IMR-90 (cell line): Measurements from ENCODE around the gene TTC27. TPM values are rescaled to one million over a fixed set of nuclear protein-coding genes. Genes with fewer than 3 reads are reported as not detected.

ENCODE experiments used
- ATAC-seq: fragments of 200-7000 bp; cut with Tn5 transposase; 2 replicates; pipeline ENCODE4 v1.9.1; 2020; ENCODE audit warnings: low read depth, mild to moderate bottlenecking, moderate library complexity
- BruUV-seq: library from RNA; stranded (reverse); fragments of 400-500 nt; replicated peaks from 2 replicates; lab custom pipeline; 2021; lab: Mats Ljungman, UMichigan
- CTCF ChIA-PET: fragments of 300-600 bp; formaldehyde crosslinking; extraction: SDS; loops from one replicate; lab custom pipeline; 2021; ENCODE audit warnings: antibody characterized with exemption; lab: Yijun Ruan, JAX
- POLR2A ChIA-PET: fragments of 300-600 bp; sonication (Branson Sonifier 250); formaldehyde crosslinking; loops from one replicate; lab custom pipeline; 2022; ENCODE audit warnings: antibody characterized with exemption; ENCODE audit not compliant: unreplicated experiment; lab: Charles Lee
- DNase-seq: peaks from one replicate; pipeline ENCODE4 v3.0.0; 2013
- H2AFZ ChIP-seq: replicated peaks from 2 replicates; pipeline ENCODE3; 2013; ENCODE audit warnings: low read length, mild to moderate bottlenecking; ENCODE audit not compliant: poor library complexity
- H2AK5ac ChIP-seq: 2 replicates; pipeline ENCODE4 v1.6.1; 2013; ENCODE audit warnings: low read depth, low read length, inconsistent platforms
- H2AK9ac ChIP-seq: replicated peaks from 2 replicates; pipeline ENCODE3; 2013; ENCODE audit warnings: mild to moderate bottlenecking, low read depth, low read length, moderate library complexity; ENCODE audit not compliant: poor library complexity
- H2BK120ac ChIP-seq: 2 replicates; pipeline ENCODE4 v1.6.1; 2013; ENCODE audit warnings: low read depth, low read length, inconsistent platforms
- H2BK15ac ChIP-seq: 3 replicates; pipeline ENCODE4 v1.6.1; 2013; ENCODE audit warnings: low read depth, low read length, inconsistent platforms
- H2BK20ac ChIP-seq: 2 replicates; pipeline ENCODE4 v1.6.1; 2013; ENCODE audit warnings: low read depth, mild to moderate bottlenecking, inconsistent platforms, low read length, moderate library complexity
- H2BK5ac ChIP-seq: 2 replicates; pipeline ENCODE4 v1.6.1; 2013; ENCODE audit warnings: mild to moderate bottlenecking, low read depth, low read length, inconsistent platforms; ENCODE audit not compliant: poor library complexity, severe bottlenecking
- H3K14ac ChIP-seq: replicated peaks from 2 replicates; pipeline ENCODE4 v1.6.1; 2013; ENCODE audit warnings: low read depth, low read length, inconsistent platforms
- H3K18ac ChIP-seq: 2 replicates; pipeline ENCODE4 v1.6.1; 2013; ENCODE audit warnings: low read depth, low read length, control low read depth
- H3K23ac ChIP-seq: 2 replicates; pipeline ENCODE4 v1.6.1; 2013; ENCODE audit warnings: low read depth, low read length, inconsistent platforms
- H3K27ac ChIP-seq: 2 replicates; pipeline ENCODE4 v1.5.1; 2013; ENCODE audit warnings: mild to moderate bottlenecking, control low read depth, low read length; ENCODE audit not compliant: insufficient read depth
- H3K27me3 ChIP-seq: 2 replicates; pipeline ENCODE4 v1.6.1; 2013; ENCODE audit warnings: low read length; ENCODE audit not compliant: control insufficient read depth, insufficient read depth
- H3K36me3 ChIP-seq: 2 replicates; pipeline ENCODE4 v1.6.1; 2013; ENCODE audit warnings: low read length, mixed read lengths; ENCODE audit not compliant: control insufficient read depth, insufficient read depth
- H3K4ac ChIP-seq: 2 replicates; pipeline ENCODE4 v1.6.1; 2013; ENCODE audit warnings: low read depth, low read length, inconsistent platforms
- H3K4me1 ChIP-seq: 2 replicates; pipeline ENCODE4 v1.6.1; 2013; ENCODE audit warnings: low read length, mixed read lengths; ENCODE audit not compliant: control insufficient read depth, insufficient read depth
- H3K4me2 ChIP-seq: 2 replicates; pipeline ENCODE4 v1.6.1; 2013; ENCODE audit warnings: low read depth, mild to moderate bottlenecking, control low read depth, low read length, moderate library complexity
- H3K4me3 ChIP-seq: 2 replicates; pipeline ENCODE4 v1.5.1; 2013; ENCODE audit warnings: low read depth, mild to moderate bottlenecking, control low read depth, low read length, moderate library complexity; ENCODE audit not compliant: insufficient read depth
- H3K56ac ChIP-seq: 2 replicates; pipeline ENCODE4 v1.6.1; 2013; ENCODE audit warnings: low read length, inconsistent platforms; ENCODE audit not compliant: insufficient read depth; ENCODE audit errors: extremely low read depth
- H3K79me1 ChIP-seq, 2 experiments: 2 replicates each; pipeline ENCODE4 v1.6.1; 2013; ENCODE audit warnings: low read length in 2 of 2, inconsistent platforms in 1 of 2, low read depth in 1 of 2
- H3K9ac ChIP-seq: 2 replicates; pipeline ENCODE4 v1.6.1; 2013; ENCODE audit warnings: low read depth, low read length, control low read depth
- H3K9me1 ChIP-seq: 2 replicates; pipeline ENCODE4 v1.6.1; 2013; ENCODE audit warnings: low read length, inconsistent platforms; ENCODE audit not compliant: insufficient read depth
- H3K9me3 ChIP-seq: 2 replicates; pipeline ENCODE4 v1.6.1; 2013; ENCODE audit warnings: low read length; ENCODE audit not compliant: control insufficient read depth, insufficient read depth
- H4K20me1 ChIP-seq: 2 replicates; pipeline ENCODE4 v1.6.1; 2013; ENCODE audit warnings: low read length, inconsistent platforms; ENCODE audit not compliant: insufficient read depth
- H4K5ac ChIP-seq: 2 replicates; pipeline ENCODE4 v1.6.1; 2013; ENCODE audit warnings: mild to moderate bottlenecking, low read depth, low read length, control low read depth
- H4K8ac ChIP-seq, 2 experiments: 2 replicates each; pipeline ENCODE4 v1.6.1; 2013; ENCODE audit warnings: low read depth in 2 of 2, low read length in 2 of 2, control low read depth in 1 of 2, inconsistent platforms in 1 of 2
- H4K91ac ChIP-seq: 2 replicates; pipeline ENCODE4 v1.6.1; 2013; ENCODE audit warnings: low read depth, low read length, inconsistent platforms; ENCODE audit not compliant: insufficient read depth
- BHLHE40 ChIP-seq: fragments of 150-350 bp; IDR thresholded peaks from 2 replicates; pipeline ENCODE4 v1.6.1; 2016; ENCODE audit warnings: mild to moderate bottlenecking, low read depth, low read length
- CEBPB ChIP-seq: IDR thresholded peaks from 2 replicates; pipeline ENCODE4 v1.6.1; 2012; ENCODE audit warnings: low read depth, low read length, improper control_type of control experiment
- CHD1 ChIP-seq: IDR thresholded peaks from 2 replicates; pipeline ENCODE4 v1.6.1; 2012; ENCODE audit warnings: low read depth, low read length, improper control_type of control experiment
- FOS ChIP-seq: fragments of 150-350 bp; IDR thresholded peaks from 2 replicates; pipeline ENCODE4 v1.6.1; 2016; ENCODE audit warnings: low read depth, low read length
- MAFK ChIP-seq: IDR thresholded peaks from 2 replicates; pipeline ENCODE4 v1.6.1; 2012; ENCODE audit warnings: low read depth, low read length, improper control_type of control experiment
- MAZ ChIP-seq: IDR thresholded peaks from 2 replicates; pipeline ENCODE4 v1.6.1; 2012; ENCODE audit warnings: low read depth, mild to moderate bottlenecking, low read length, improper control_type of control experiment, moderate library complexity, borderline replicate concordance
- MXI1 ChIP-seq: IDR thresholded peaks from 2 replicates; pipeline ENCODE4 v1.6.1; 2012; ENCODE audit warnings: low read depth, mild to moderate bottlenecking, low read length, moderate library complexity, borderline replicate concordance
- NFE2L2 ChIP-seq: fragments of 150-350 bp; IDR thresholded peaks from 2 replicates; pipeline ENCODE4 v1.6.1; 2016; ENCODE audit warnings: low read depth, mild to moderate bottlenecking, low read length
- POLR2A ChIP-seq: IDR thresholded peaks from 2 replicates; pipeline ENCODE4 v1.6.1; 2012; ENCODE audit warnings: mild to moderate bottlenecking, low read depth, low read length
- RAD21 ChIP-seq: IDR thresholded peaks from 2 replicates; pipeline ENCODE4 v1.6.1; 2012; ENCODE audit warnings: low read length, improper control_type of control experiment
- RCOR1 ChIP-seq: IDR thresholded peaks from 2 replicates; pipeline ENCODE4 v1.6.1; 2012; ENCODE audit warnings: mild to moderate bottlenecking, low read length, improper control_type of control experiment; ENCODE audit not compliant: insufficient replicate concordance
- RFX5 ChIP-seq: IDR thresholded peaks from 2 replicates; pipeline ENCODE4 v1.8.0; 2012; ENCODE audit warnings: low read depth, mild to moderate bottlenecking, low read length, moderate library complexity
- SMC3 ChIP-seq: fragments of 150-350 bp; IDR thresholded peaks from 2 replicates; pipeline ENCODE4 v1.6.1; 2016; ENCODE audit warnings: low read depth, mild to moderate bottlenecking, antibody characterized with exemption, low read length, moderate library complexity
- WGBS, 2 experiments: methylation state at CpG; one replicate each; pipeline versions ENCODE4 v1.1.5 to v1.1.7; 2013; ENCODE audit warnings: missing lambda C conversion rate in 2 of 2; ENCODE audit not compliant: insufficient read length in 1 of 2; ENCODE audit errors: extremely low coverage in 2 of 2; 5-methylcytosine and 5-hydroxymethylcytosine counted together
- dilution Hi-C: fragments of 300-500 bp; cut with HindIII; formaldehyde crosslinking; loops from one replicate; pipeline ENCODE4 v1.14.3; 2018; ENCODE audit warnings: low sequenced_read_pairs; ENCODE audit not compliant: unreplicated experiment
- in situ Hi-C: fragments of 300-500 bp; cut with MboI; formaldehyde crosslinking; loops from 3 replicates; pipeline ENCODE4 v1.14.3; 2019; ENCODE audit warnings: low sequenced_read_pairs, inconsistent platforms, mixed read lengths
- intact Hi-C: fragments of 100-400 bp; cut with micrococcal nuclease; formaldehyde crosslinking; loops from 2 replicates; pipeline ENCODE4 v1.10.0; 2022
- polyA plus RNA-seq, 3 experiments: library from polyadenylated mRNA; depleted of rRNA; stranded (reverse); fragments of >200 nt; gene quantifications; 2 replicates each; pipeline ENCODE4 v1.2.3, GENCODE V29; 2012; ENCODE audit warnings: low replicate concordance in 1 of 3
- total RNA-seq: library from RNA; depleted of rRNA; stranded (reverse); fragments of >200 nt; gene quantifications from 2 replicates; pipeline ENCODE4 v1.2.3, GENCODE V29; 2012
- TF ChIP-seq, protein P1 (sequence below): fragments of 150-350 bp; IDR thresholded peaks from 2 replicates; pipeline ENCODE4 v1.6.1; 2017; ENCODE audit warnings: mild to moderate bottlenecking, antibody characterized with exemption, low read length, low read depth
- TF ChIP-seq, protein P2 (sequence below): conservative IDR thresholded peaks from 2 replicates; pipeline ENCODE4 v1.5.1; 2012; ENCODE audit warnings: mild to moderate bottlenecking, low read depth, low read length, improper control_type of control experiment
- TF ChIP-seq, protein P3 (sequence below): fragments of 150-350 bp; IDR thresholded peaks from 2 replicates; pipeline ENCODE4 v1.6.1; 2016; ENCODE audit warnings: low read depth, mild to moderate bottlenecking, low read length, moderate library complexity, borderline replicate concordance

The TTC27 gene
- total and polyA plus RNA-seq, 2 of the 4 experiments (the other 2 are of a cell fraction), result 12.7 to 30.5 TPM

DNA sequence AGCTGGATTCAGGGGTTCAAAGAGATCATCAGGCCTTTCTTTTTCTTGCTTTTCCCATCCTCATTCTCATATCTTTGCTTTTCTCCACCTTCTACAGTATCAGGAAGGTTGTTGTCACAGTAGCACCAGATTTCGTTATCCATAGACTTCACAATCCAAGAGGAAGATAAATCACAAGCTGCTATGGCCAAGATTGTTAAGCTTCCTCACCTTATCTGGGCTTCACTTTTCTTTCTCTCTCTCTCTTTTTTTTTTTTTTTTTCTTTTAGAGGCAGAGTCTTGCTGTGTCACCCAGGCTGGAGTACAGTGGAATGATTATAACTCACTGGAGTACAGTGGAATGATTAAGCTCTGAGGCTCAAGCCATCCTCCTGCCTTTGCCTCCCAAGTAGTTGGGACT is 93.5 kb downstream of the TTC27 start:
- no peak overlapping the region for H3K18ac ChIP-seq
- H3K14ac ChIP-seq, result no peak overlapping the region
- no peaks in the 10 kb centered on the region; the same call in 1 of the 2 replicates for H3K36me3 ChIP-seq
- H2AK9ac ChIP-seq, result no peak overlapping the region
- ChIA-PET CTCF (interaction anchor here (0.6 kb wide), 1 partner anchor 97 kb away, joined by 3 read pairs; no protein-coding TSS in a partner anchor), POLR2A (no interaction called here)
- ATAC-seq (no peak), DNase-seq (no peak)
- H3K9me3 ChIP-seq, result no peaks in the 10 kb centered on the region
- no peak overlapping the region for H2AK5ac ChIP-seq
- H3K23ac ChIP-seq, result no peak overlapping the region
- H4K8ac ChIP-seq, result no peak overlapping the region
- no peak overlapping the region for H2BK120ac ChIP-seq
- dilution Hi-C loops, result no loop called here
- H4K91ac ChIP-seq, result no peak overlapping the region
- H3K56ac ChIP-seq, result no peak overlapping the region
- no peaks in the 10 kb centered on the region for H3K9me1 ChIP-seq
- H3K4me1 ChIP-seq, result no peaks in the 10 kb centered on the region
- H3K27ac ChIP-seq, result no peak overlapping the region
- peaks cover 0 to 2% of the 10 kb centered on the region in 2 experiments; a peak in 1 of 4 replicates for H3K79me1 ChIP-seq
- no peak overlapping the region for H3K9ac ChIP-seq
- no peak overlapping the region for H3K4me2 ChIP-seq
- in situ Hi-C loops, result no loop called here
- no peak for TF ChIP-seq MXI1
- TF ChIP-seq MAFK, result no peak
- TF ChIP-seq POLR2A, result no peak
- no peak for TF ChIP-seq RFX5
- no peak for TF ChIP-seq RCOR1
- TF ChIP-seq CEBPB, result no peak
- no peak for TF ChIP-seq MAZ
- TF ChIP-seq SMC3, result no peak
- TF ChIP-seq, protein P1, sequence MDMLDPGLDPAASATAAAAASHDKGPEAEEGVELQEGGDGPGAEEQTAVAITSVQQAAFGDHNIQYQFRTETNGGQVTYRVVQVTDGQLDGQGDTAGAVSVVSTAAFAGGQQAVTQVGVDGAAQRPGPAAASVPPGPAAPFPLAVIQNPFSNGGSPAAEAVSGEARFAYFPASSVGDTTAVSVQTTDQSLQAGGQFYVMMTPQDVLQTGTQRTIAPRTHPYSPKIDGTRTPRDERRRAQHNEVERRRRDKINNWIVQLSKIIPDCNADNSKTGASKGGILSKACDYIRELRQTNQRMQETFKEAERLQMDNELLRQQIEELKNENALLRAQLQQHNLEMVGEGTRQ, result no peak
- no peak for TF ChIP-seq BHLHE40
- no peak for TF ChIP-seq RAD21
- TF ChIP-seq FOS, result no peak
- TF ChIP-seq, protein P2, sequence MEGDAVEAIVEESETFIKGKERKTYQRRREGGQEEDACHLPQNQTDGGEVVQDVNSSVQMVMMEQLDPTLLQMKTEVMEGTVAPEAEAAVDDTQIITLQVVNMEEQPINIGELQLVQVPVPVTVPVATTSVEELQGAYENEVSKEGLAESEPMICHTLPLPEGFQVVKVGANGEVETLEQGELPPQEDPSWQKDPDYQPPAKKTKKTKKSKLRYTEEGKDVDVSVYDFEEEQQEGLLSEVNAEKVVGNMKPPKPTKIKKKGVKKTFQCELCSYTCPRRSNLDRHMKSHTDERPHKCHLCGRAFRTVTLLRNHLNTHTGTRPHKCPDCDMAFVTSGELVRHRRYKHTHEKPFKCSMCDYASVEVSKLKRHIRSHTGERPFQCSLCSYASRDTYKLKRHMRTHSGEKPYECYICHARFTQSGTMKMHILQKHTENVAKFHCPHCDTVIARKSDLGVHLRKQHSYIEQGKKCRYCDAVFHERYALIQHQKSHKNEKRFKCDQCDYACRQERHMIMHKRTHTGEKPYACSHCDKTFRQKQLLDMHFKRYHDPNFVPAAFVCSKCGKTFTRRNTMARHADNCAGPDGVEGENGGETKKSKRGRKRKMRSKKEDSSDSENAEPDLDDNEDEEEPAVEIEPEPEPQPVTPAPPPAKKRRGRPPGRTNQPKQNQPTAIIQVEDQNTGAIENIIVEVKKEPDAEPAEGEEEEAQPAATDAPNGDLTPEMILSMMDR, result no peak
- no peak for TF ChIP-seq CHD1
- TF ChIP-seq, protein P3, sequence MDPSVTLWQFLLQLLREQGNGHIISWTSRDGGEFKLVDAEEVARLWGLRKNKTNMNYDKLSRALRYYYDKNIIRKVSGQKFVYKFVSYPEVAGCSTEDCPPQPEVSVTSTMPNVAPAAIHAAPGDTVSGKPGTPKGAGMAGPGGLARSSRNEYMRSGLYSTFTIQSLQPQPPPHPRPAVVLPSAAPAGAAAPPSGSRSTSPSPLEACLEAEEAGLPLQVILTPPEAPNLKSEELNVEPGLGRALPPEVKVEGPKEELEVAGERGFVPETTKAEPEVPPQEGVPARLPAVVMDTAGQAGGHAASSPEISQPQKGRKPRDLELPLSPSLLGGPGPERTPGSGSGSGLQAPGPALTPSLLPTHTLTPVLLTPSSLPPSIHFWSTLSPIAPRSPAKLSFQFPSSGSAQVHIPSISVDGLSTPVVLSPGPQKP, result no peak
- no peak for TF ChIP-seq NFE2L2
- no peak overlapping the region for H2BK20ac ChIP-seq
- no CpG with 5 or more reads among the region's 1 CpG for WGBS, 2 experiments
- H3K4ac ChIP-seq, result no peak overlapping the region
- no peak overlapping the region for H4K5ac ChIP-seq
- H2BK5ac ChIP-seq, result no peak overlapping the region
- BruUV-seq, result no TSS peak
- no peak overlapping the region for H3K4me3 ChIP-seq
- no peak overlapping the region for H2BK15ac ChIP-seq
- no peaks in the 10 kb centered on the region for H4K20me1 ChIP-seq
- intact Hi-C loops, result no loop called here
- H3K27me3 ChIP-seq, result no peaks in the 10 kb centered on the region
- no peak overlapping the region for H2AFZ ChIP-seq
